GM12878 (cell line): ENCODE results near the gene ERBB3. TPM values are rescaled to one million over a fixed set of nuclear protein-coding genes. Genes with fewer than 3 reads are reported as not detected.
A peak's percentile ranks its signal among the peaks of the same experiment; 100 is the strongest.

Source experiments
- BACH1 ChIP-seq: fragments of 450-650 bp; IDR thresholded peaks from 2 replicates; pipeline ENCODE4 v1.6.1; 2017; ENCODE audit warnings: mild to moderate bottlenecking, borderline replicate concordance
- DPF2 ChIP-seq: fragments of 450-650 bp; IDR thresholded peaks from 2 replicates; pipeline ENCODE4 v1.6.1; 2017; ENCODE audit warnings: mild to moderate bottlenecking
- ESRRA ChIP-seq: IDR thresholded peaks from 2 replicates; pipeline ENCODE4 v1.6.1; 2012; ENCODE audit warnings: mild to moderate bottlenecking, low read length, improper control_type of control experiment
- HDAC2 ChIP-seq: fragments of 200-600 bp; sonication (generic); IDR thresholded peaks from 2 replicates; pipeline ENCODE4 v1.6.1; 2017
- HDAC6 ChIP-seq: fragments of 200-600 bp; sonication (generic); IDR thresholded peaks from one replicate; pipeline ENCODE4 v1.8.0; 2017; ENCODE audit warnings: antibody characterized with exemption; ENCODE audit not compliant: unreplicated experiment
- IKZF1 ChIP-seq: fragments of 450-650 bp; conservative IDR thresholded peaks from 2 replicates; pipeline ENCODE4 v1.6.1; 2017; ENCODE audit warnings: antibody characterized with exemption, mild to moderate bottlenecking
- KAT2A ChIP-seq: conservative IDR thresholded peaks from 2 replicates; pipeline ENCODE4 v1.6.1; 2011; ENCODE audit warnings: low read depth, low read length; ENCODE audit not compliant: control insufficient read depth
- MTA3 ChIP-seq: IDR thresholded peaks from 2 replicates; pipeline ENCODE4 v1.6.1; 2012; ENCODE audit warnings: low read length, inconsistent platforms, borderline replicate concordance
- NBN ChIP-seq: fragments of 450-650 bp; IDR thresholded peaks from 2 replicates; pipeline ENCODE4 v1.6.1; 2016
- NFIC ChIP-seq: IDR thresholded peaks from 2 replicates; pipeline ENCODE4 v1.6.1; 2012; ENCODE audit warnings: low read depth, mild to moderate bottlenecking, inconsistent platforms, low read length, moderate library complexity
- NRF1 ChIP-seq: conservative IDR thresholded peaks from 2 replicates; pipeline ENCODE4 v1.6.1; 2011; ENCODE audit warnings: mild to moderate bottlenecking, low read depth, low read length, improper control_type of control experiment
- PAX5 ChIP-seq: IDR thresholded peaks from 2 replicates; pipeline ENCODE4 v1.6.1; 2011; ENCODE audit warnings: low read depth, low read length, borderline replicate concordance
- POLR2A ChIP-seq: IDR thresholded peaks from 2 replicates; pipeline ENCODE4 v1.6.1; 2011; ENCODE audit warnings: low read depth, mild to moderate bottlenecking, low read length
- RELA ChIP-seq: fragments of 450-650 bp; IDR thresholded peaks from 2 replicates; pipeline ENCODE4 v1.8.0; 2014; ENCODE audit warnings: borderline replicate concordance; ENCODE audit not compliant: partially characterized antibody
- RFX5 ChIP-seq: IDR thresholded peaks from 2 replicates; pipeline ENCODE4 v1.6.1; 2011; ENCODE audit warnings: low read depth, low read length, improper control_type of control experiment
- SIN3A ChIP-seq: IDR thresholded peaks from 2 replicates; pipeline ENCODE4 v1.6.1; 2012; ENCODE audit warnings: low read depth, low read length, improper control_type of control experiment
- SIX5 ChIP-seq: IDR thresholded peaks from 2 replicates; pipeline ENCODE4 v1.6.1; 2011; ENCODE audit warnings: mild to moderate bottlenecking, low read depth, low read length, moderate library complexity; ENCODE audit not compliant: severe bottlenecking
- SMAD5 ChIP-seq: IDR thresholded peaks from 2 replicates; pipeline ENCODE4 v1.6.1; 2016; ENCODE audit warnings: antibody characterized with exemption, low read depth
- SMARCA5 ChIP-seq: fragments of 450-650 bp; IDR thresholded peaks from 2 replicates; pipeline ENCODE4 v1.6.1; 2017; ENCODE audit warnings: mild to moderate bottlenecking
- STAT1 ChIP-seq: fragments of 450-650 bp; conservative IDR thresholded peaks from 2 replicates; pipeline ENCODE4 v1.6.1; 2014; ENCODE audit warnings: antibody characterized with exemption, mild to moderate bottlenecking
- ZNF384 ChIP-seq: IDR thresholded peaks from 2 replicates; pipeline ENCODE4 v1.6.1; 2012; ENCODE audit warnings: low read depth, mild to moderate bottlenecking, low read length, improper control_type of control experiment, borderline replicate concordance
- polyA plus RNA-seq, 11 experiments: library from polyadenylated mRNA; depleted of rRNA in 4 of 11; unstranded in 6 of 11; stranded (reverse) in 5 of 11; fragments of >200 nt; fragmentation: Nextera tagmentation in 4 of 11; fragmentation: Illumina TruSeq in 1 of 11; extraction: Ambion mirVana in 4 of 11; extraction: Trizol in 1 of 11; gene quantifications; 1 replicate in 1 of 11; 2 replicates in 10 of 11; pipeline versions ENCODE4 v1.2.1 to v1.2.3, GENCODE V29; 2011 to 2016; ENCODE audit warnings: inconsistent platforms in 2 of 11, missing spikeins in 2 of 11, low read depth in 1 of 11
- total RNA-seq, 4 experiments: library from RNA; depleted of rRNA in 3 of 4; stranded (reverse); fragments of >200 nt in 3 of 4; fragmentation: Illumina TruSeq in 1 of 4; extraction: Trizol in 1 of 4; gene quantifications; 2 replicates each; pipeline versions ENCODE4 v1.2.1 to v1.2.3, GENCODE V29; 2013 to 2021
- TF ChIP-seq, protein P1 (sequence below): fragments of 450-650 bp; IDR thresholded peaks from 2 replicates; pipeline ENCODE4 v1.6.1; 2017; ENCODE audit warnings: mild to moderate bottlenecking
- TF ChIP-seq, protein P2 (sequence below): fragments of 450-650 bp; IDR thresholded peaks from 2 replicates; pipeline ENCODE4 v1.6.1; 2017; ENCODE audit warnings: mild to moderate bottlenecking, moderate library complexity
- TF ChIP-seq, protein P3 (sequence below): IDR thresholded peaks from 2 replicates; pipeline ENCODE4 v1.6.1; 2012; ENCODE audit warnings: low read length, inconsistent platforms

The ERBB3 gene
- total and polyA plus RNA-seq, 10 of the 15 experiments (the other 5 are each of a cell fraction or from before 2014, with no cell fraction given): 0.03 to 0.72 (median 0.04) TPM; not detected in 5

DNA sequence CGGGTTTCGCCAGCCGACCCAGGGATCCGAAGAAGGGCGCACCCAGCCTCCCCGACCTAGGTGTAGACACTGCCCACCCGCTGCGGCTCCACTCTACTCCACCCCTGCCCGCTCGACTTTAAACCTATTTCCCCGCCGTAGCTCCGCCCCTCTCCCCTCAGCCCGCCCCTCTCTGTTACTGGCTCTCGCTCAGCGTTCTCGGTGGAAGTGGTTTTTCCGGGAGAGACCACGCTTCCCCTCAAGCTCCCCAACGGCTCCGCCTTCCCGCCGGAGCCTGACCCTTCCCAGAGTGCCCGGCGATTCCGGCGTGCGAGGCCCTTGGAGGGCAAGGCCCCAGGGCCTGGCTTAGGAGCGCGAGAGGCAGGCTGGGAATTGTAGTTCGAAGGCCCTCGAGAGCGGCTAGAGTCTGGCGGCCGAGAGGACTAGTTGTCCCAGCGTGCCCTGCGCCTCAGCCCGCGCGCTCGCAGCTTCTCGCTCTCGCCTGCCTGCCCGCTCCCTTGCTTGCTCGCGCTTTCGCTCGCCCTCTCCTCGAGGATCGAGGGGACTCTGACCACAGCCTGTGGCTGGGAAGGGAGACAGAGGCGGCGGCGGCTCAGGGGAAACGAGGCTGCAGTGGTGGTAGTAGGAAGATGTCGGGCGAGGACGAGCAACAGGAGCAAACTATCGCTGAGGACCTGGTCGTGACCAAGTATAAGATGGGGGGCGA, 24.3 kb downstream of the ERBB3 start, which contains the start of gene PA2G4 (continued):
- TF ChIP-seq, protein P1, sequence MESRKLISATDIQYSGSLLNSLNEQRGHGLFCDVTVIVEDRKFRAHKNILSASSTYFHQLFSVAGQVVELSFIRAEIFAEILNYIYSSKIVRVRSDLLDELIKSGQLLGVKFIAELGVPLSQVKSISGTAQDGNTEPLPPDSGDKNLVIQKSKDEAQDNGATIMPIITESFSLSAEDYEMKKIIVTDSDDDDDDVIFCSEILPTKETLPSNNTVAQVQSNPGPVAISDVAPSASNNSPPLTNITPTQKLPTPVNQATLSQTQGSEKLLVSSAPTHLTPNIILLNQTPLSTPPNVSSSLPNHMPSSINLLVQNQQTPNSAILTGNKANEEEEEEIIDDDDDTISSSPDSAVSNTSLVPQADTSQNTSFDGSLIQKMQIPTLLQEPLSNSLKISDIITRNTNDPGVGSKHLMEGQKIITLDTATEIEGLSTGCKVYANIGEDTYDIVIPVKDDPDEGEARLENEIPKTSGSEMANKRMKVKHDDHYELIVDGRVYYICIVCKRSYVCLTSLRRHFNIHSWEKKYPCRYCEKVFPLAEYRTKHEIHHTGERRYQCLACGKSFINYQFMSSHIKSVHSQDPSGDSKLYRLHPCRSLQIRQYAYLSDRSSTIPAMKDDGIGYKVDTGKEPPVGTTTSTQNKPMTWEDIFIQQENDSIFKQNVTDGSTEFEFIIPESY: no peak
- TF ChIP-seq SMAD5: peak; percentile 76; the same call in 1 of the 2 replicates
- 0 out of 2 replicates have a peak, but pooled peaks have one; percentile 20 for TF ChIP-seq STAT1
- TF ChIP-seq NBN: peak; percentile 78
- TF ChIP-seq, protein P2, sequence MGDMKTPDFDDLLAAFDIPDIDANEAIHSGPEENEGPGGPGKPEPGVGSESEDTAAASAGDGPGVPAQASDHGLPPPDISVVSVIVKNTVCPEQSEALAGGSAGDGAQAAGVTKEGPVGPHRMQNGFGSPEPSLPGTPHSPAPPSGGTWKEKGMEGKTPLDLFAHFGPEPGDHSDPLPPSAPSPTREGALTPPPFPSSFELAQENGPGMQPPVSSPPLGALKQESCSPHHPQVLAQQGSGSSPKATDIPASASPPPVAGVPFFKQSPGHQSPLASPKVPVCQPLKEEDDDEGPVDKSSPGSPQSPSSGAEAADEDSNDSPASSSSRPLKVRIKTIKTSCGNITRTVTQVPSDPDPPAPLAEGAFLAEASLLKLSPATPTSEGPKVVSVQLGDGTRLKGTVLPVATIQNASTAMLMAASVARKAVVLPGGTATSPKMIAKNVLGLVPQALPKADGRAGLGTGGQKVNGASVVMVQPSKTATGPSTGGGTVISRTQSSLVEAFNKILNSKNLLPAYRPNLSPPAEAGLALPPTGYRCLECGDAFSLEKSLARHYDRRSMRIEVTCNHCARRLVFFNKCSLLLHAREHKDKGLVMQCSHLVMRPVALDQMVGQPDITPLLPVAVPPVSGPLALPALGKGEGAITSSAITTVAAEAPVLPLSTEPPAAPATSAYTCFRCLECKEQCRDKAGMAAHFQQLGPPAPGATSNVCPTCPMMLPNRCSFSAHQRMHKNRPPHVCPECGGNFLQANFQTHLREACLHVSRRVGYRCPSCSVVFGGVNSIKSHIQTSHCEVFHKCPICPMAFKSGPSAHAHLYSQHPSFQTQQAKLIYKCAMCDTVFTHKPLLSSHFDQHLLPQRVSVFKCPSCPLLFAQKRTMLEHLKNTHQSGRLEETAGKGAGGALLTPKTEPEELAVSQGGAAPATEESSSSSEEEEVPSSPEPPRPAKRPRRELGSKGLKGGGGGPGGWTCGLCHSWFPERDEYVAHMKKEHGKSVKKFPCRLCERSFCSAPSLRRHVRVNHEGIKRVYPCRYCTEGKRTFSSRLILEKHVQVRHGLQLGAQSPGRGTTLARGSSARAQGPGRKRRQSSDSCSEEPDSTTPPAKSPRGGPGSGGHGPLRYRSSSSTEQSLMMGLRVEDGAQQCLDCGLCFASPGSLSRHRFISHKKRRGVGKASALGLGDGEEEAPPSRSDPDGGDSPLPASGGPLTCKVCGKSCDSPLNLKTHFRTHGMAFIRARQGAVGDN: peak; percentile 30; the same call in 1 of the 2 replicates
- TF ChIP-seq ESRRA: peak; percentile 28; the same call in 1 of the 2 replicates
- TF ChIP-seq NRF1: 0 out of 2 replicates have a peak, but pooled peaks have one; percentile 24
- TF ChIP-seq, protein P3, sequence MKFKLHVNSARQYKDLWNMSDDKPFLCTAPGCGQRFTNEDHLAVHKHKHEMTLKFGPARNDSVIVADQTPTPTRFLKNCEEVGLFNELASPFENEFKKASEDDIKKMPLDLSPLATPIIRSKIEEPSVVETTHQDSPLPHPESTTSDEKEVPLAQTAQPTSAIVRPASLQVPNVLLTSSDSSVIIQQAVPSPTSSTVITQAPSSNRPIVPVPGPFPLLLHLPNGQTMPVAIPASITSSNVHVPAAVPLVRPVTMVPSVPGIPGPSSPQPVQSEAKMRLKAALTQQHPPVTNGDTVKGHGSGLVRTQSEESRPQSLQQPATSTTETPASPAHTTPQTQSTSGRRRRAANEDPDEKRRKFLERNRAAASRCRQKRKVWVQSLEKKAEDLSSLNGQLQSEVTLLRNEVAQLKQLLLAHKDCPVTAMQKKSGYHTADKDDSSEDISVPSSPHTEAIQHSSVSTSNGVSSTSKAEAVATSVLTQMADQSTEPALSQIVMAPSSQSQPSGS: no peak
- TF ChIP-seq NFIC: no peak
- no peak for TF ChIP-seq SMARCA5
- TF ChIP-seq HDAC6: no peak
- TF ChIP-seq RFX5: peak; percentile 34; the same call in 1 of the 2 replicates
- TF ChIP-seq KAT2A: no peak
- peak; percentile 47; the same call in 1 of the 2 replicates for TF ChIP-seq BACH1
- peak; percentile 53; the same call in 1 of the 2 replicates for TF ChIP-seq SIN3A
- no peak for TF ChIP-seq DPF2
- peak; percentile 93 for TF ChIP-seq SIX5
- TF ChIP-seq HDAC2: no peak
- no peak for TF ChIP-seq MTA3
- no peak for TF ChIP-seq RELA
- TF ChIP-seq IKZF1: peak; percentile 100
- TF ChIP-seq POLR2A: peak; percentile 93
- TF ChIP-seq ZNF384: no peak
- no peak for TF ChIP-seq PAX5
